Smooth muscle cell (in vitro differentiated cells): Measurements from ENCODE around the gene ST3GAL3. TPM values are rescaled to one million over a fixed set of nuclear protein-coding genes. Genes with fewer than 3 reads are reported as not detected.

Experiments
- DNase-seq: peaks from one replicate; lab custom pipeline; 2025; ENCODE audit not compliant: unreplicated experiment; lab: John Stamatoyannopoulos, UW
- H2AFZ ChIP-seq: fragments of 200-600 bp; sonication (generic); 2 replicates; pipeline ENCODE4 v1.6.0; 2016; ENCODE audit warnings: antibody characterized with exemption, low read depth, mild to moderate bottlenecking
- H3F3A ChIP-seq: fragments of 200-600 bp; sonication (generic); 2 replicates; pipeline ENCODE4 v1.6.0; 2017; ENCODE audit warnings: antibody characterized with exemption, low read depth
- H3K27ac ChIP-seq: fragments of 200-600 bp; sonication (generic); 2 replicates; pipeline ENCODE4 v1.5.1; 2016; ENCODE audit warnings: low read depth, mild to moderate bottlenecking
- H3K27me3 ChIP-seq: fragments of 200-600 bp; sonication (generic); 2 replicates; pipeline ENCODE4 v1.6.1; 2016; ENCODE audit warnings: low read depth, mild to moderate bottlenecking
- H3K36me3 ChIP-seq: fragments of 200-600 bp; sonication (generic); 2 replicates; pipeline ENCODE4 v1.5.1; 2016; ENCODE audit warnings: low read depth
- H3K4me1 ChIP-seq: fragments of 200-600 bp; sonication (generic); 2 replicates; pipeline ENCODE4 v1.5.1; 2016; ENCODE audit warnings: low read depth
- H3K4me2 ChIP-seq: fragments of 200-600 bp; sonication (generic); 2 replicates; pipeline ENCODE4 v1.6.0; 2016; ENCODE audit warnings: mild to moderate bottlenecking
- H3K4me3 ChIP-seq: fragments of 200-600 bp; sonication (generic); 2 replicates; pipeline ENCODE4 v1.5.1; 2016; ENCODE audit warnings: mild to moderate bottlenecking
- H3K79me2 ChIP-seq: fragments of 200-600 bp; sonication (generic); 2 replicates; pipeline ENCODE4 v1.6.0; 2016; ENCODE audit warnings: low read depth, mild to moderate bottlenecking
- H3K9ac ChIP-seq: fragments of 200-600 bp; sonication (generic); 2 replicates; pipeline ENCODE4 v1.6.0; 2016; ENCODE audit warnings: low read depth
- H3K9me3 ChIP-seq: fragments of 200-600 bp; sonication (generic); replicated peaks from 2 replicates; pipeline ENCODE4 v1.5.1; 2016; ENCODE audit warnings: low read depth
- H4K20me1 ChIP-seq: fragments of 200-600 bp; sonication (generic); 2 replicates; pipeline ENCODE4 v1.6.0; 2016; ENCODE audit warnings: low read depth
- CTCF ChIP-seq: fragments of 200-600 bp; sonication (generic); IDR thresholded peaks from 2 replicates; pipeline ENCODE4 v1.5.1; 2017; ENCODE audit warnings: borderline replicate concordance, mild to moderate bottlenecking, antibody characterized with exemption; ENCODE audit not compliant: insufficient read depth, poor library complexity, severe bottlenecking
- WGBS: methylation state at CpG from one replicate; pipeline ENCODE4 v1.1.7; 2016; ENCODE audit warnings: low lambda C conversion rate; 5-methylcytosine and 5-hydroxymethylcytosine counted together
- polyA plus RNA-seq: library from polyadenylated mRNA; unstranded; fragments of >200 nt; fragmentation: Nextera tagmentation; extraction: Ambion mirVana; gene quantifications from 2 replicates; pipeline ENCODE4 v1.2.1, GENCODE V29; 2016
- total RNA-seq: library from RNA; depleted of rRNA; stranded (reverse); fragments of >200 nt; gene quantifications from 2 replicates; pipeline ENCODE4 v1.2.3, GENCODE V29; 2014

ST3GAL3 gene
- total and polyA plus RNA-seq, 2 experiments from 2014 or later: 16.0 to 16.6 TPM

GRCh38 chr1:43858324-43858723 lies 151.0 kb downstream of the ST3GAL3 start:
- H3K79me2 ChIP-seq: no peaks in the 10 kb centered on the region
- no peaks in the 10 kb centered on the region for H3K4me1 ChIP-seq
- H3F3A ChIP-seq: no peaks in the 10 kb centered on the region
- WGBS: 8% methylated on average over 2 of the region's 2 CpGs
- DNase-seq: no peak
- TF ChIP-seq CTCF: no peak
- no peak overlapping the region for H3K4me2 ChIP-seq
- H3K27ac ChIP-seq: no peak overlapping the region
- H4K20me1 ChIP-seq: peaks cover 26% of the 10 kb centered on the region
- no peaks in the 10 kb centered on the region for H3K9me3 ChIP-seq
- no peak overlapping the region for H2AFZ ChIP-seq
- H3K4me3 ChIP-seq: no peak overlapping the region
- H3K27me3 ChIP-seq: no peaks in the 10 kb centered on the region
- H3K36me3 ChIP-seq: no peaks in the 10 kb centered on the region
- H3K9ac ChIP-seq: no peak overlapping the region

GRCh38 chr1:43861337-43861736 lies 154.0 kb downstream of the ST3GAL3 start:
- DNase-seq: no peak
- WGBS: 89% methylated on average over 3 of the region's 3 CpGs
- Histone ChIP-seq H3K4me1 (no peaks in the 10 kb centered on the region), H3K9me3 (no peaks in the 10 kb centered on the region), H3K36me3 (no peaks in the 10 kb centered on the region), H4K20me1 (peaks cover 14% of the 10 kb centered on the region), H3F3A (no peaks in the 10 kb centered on the region), H3K79me2 (no peaks in the 10 kb centered on the region), H3K9ac (no peak overlapping the region), H3K27ac (no peak overlapping the region), H3K4me2 (no peak overlapping the region), H2AFZ (no peak overlapping the region), H3K27me3 (no peaks in the 10 kb centered on the region), H3K4me3 (no peak overlapping the region)
- TF ChIP-seq CTCF: no peak

GRCh38 chr1:43861988-43862735 lies 154.8 kb downstream of the ST3GAL3 start:
- H3K27me3 ChIP-seq: no peaks in the 10 kb centered on the region
- no peak for DNase-seq
- no peak overlapping the region for H3K4me2 ChIP-seq
- peaks cover 14% of the 10 kb centered on the region for H4K20me1 ChIP-seq
- no peak overlapping the region for H3K27ac ChIP-seq
- TF ChIP-seq CTCF: no peak
- H3K9ac ChIP-seq: no peak overlapping the region
- no peaks in the 10 kb centered on the region for H3K79me2 ChIP-seq
- 97% methylated on average over 7 of the region's 7 CpGs for WGBS
- H3K4me1 ChIP-seq: no peaks in the 10 kb centered on the region
- no peak overlapping the region for H2AFZ ChIP-seq
- no peaks in the 10 kb centered on the region for H3K36me3 ChIP-seq
- no peaks in the 10 kb centered on the region for H3K9me3 ChIP-seq
- no peak overlapping the region for H3K4me3 ChIP-seq
- no peaks in the 10 kb centered on the region for H3F3A ChIP-seq
